ENCODE results near the gene TBC1D22A. TPM values are rescaled to one million over a fixed set of nuclear protein-coding genes. Genes with fewer than 3 reads are reported as not detected.

The TBC1D22A gene
- total RNA-seq, 1 experiment from 2014 or later = 26.0 TPM

- peaks cover 17% of the 10 kb centered on the region for H3K27me3 Mint-ChIP-seq (ENCODE audit: insufficient read depth, unreplicated experiment)
- no peaks in the 10 kb centered on the region for H3K9me3 Mint-ChIP-seq (ENCODE audit: unreplicated experiment)
- CTCF ChIA-PET = no interaction called here
- no peak overlapping the region for H3K27ac Mint-ChIP-seq (ENCODE audit: low read depth, unreplicated experiment)
- no TSS peak for BruUV-seq (replicated peaks)
- DNase-seq (ENCODE audit: unreplicated experiment) = no peak
- H3K4me3 Mint-ChIP-seq (ENCODE audit: unreplicated experiment) = no peak overlapping the region
- TF ChIP-seq CTCF (IDR thresholded peaks at IDR 0.05; ENCODE audit: unreplicated experiment) = no peak
- POLR2A ChIA-PET = no interaction called here
- no peaks in the 10 kb centered on the region for H3K4me1 Mint-ChIP-seq (ENCODE audit: insufficient read depth, unreplicated experiment)
- intact Hi-C loops (cut with micrococcal nuclease) = no loop called here
- H3K36me3 Mint-ChIP-seq (ENCODE audit: insufficient read depth, unreplicated experiment) = peaks cover 5% of the 10 kb centered on the region
Measured at GRCh38 chr22:47206666-47207218, 444.3 kb downstream of the TBC1D22A start.

GRCh38 chr22:47207387-47207786 is 444.9 kb downstream of the TBC1D22A start:
- POLR2A ChIA-PET = no interaction called here
- Mint-ChIP-seq H3K27me3 (ENCODE audit: insufficient read depth, unreplicated experiment) (peaks cover 17% of the 10 kb centered on the region), H3K36me3 (ENCODE audit: insufficient read depth, unreplicated experiment) (peaks cover 5% of the 10 kb centered on the region), H3K4me3 (ENCODE audit: unreplicated experiment) (no peak overlapping the region), H3K9me3 (ENCODE audit: unreplicated experiment) (no peaks in the 10 kb centered on the region), H3K27ac (ENCODE audit: low read depth, unreplicated experiment) (no peak overlapping the region), H3K4me1 (ENCODE audit: insufficient read depth, unreplicated experiment) (no peaks in the 10 kb centered on the region)
- intact Hi-C loops (cut with micrococcal nuclease) = no loop called here
- BruUV-seq (replicated peaks) = no TSS peak
- TF ChIP-seq CTCF (IDR thresholded peaks at IDR 0.05; ENCODE audit: unreplicated experiment) = no peak
- CTCF ChIA-PET = no interaction called here
- no peak for DNase-seq (ENCODE audit: unreplicated experiment)

- H3K27me3 Mint-ChIP-seq (ENCODE audit: insufficient read depth, unreplicated experiment) = peaks cover 17% of the 10 kb centered on the region
- POLR2A ChIA-PET = no interaction called here
- DNase-seq (ENCODE audit: unreplicated experiment) = no peak
- TF ChIP-seq CTCF (IDR thresholded peaks at IDR 0.05; ENCODE audit: unreplicated experiment) = no peak
- H3K27ac Mint-ChIP-seq (ENCODE audit: low read depth, unreplicated experiment) = no peak overlapping the region
- CTCF ChIA-PET = no interaction called here
- peaks cover 4% of the 10 kb centered on the region for H3K9me3 Mint-ChIP-seq (ENCODE audit: unreplicated experiment)
- no peak overlapping the region for H3K4me3 Mint-ChIP-seq (ENCODE audit: unreplicated experiment)
- intact Hi-C loops (cut with micrococcal nuclease) = no loop called here
- no peaks in the 10 kb centered on the region for H3K4me1 Mint-ChIP-seq (ENCODE audit: insufficient read depth, unreplicated experiment)
- no TSS peak for BruUV-seq (replicated peaks)
- peaks cover 5% of the 10 kb centered on the region for H3K36me3 Mint-ChIP-seq (ENCODE audit: insufficient read depth, unreplicated experiment)
Measured at GRCh38 chr22:47207846-47208554, 445.6 kb downstream of the TBC1D22A start.

- no TSS peak for BruUV-seq (replicated peaks)
- Mint-ChIP-seq H3K27me3 (ENCODE audit: insufficient read depth, unreplicated experiment) (peaks cover 15% of the 10 kb centered on the region), H3K4me1 (ENCODE audit: insufficient read depth, unreplicated experiment) (no peaks in the 10 kb centered on the region), H3K9me3 (ENCODE audit: unreplicated experiment) (peaks cover 8% of the 10 kb centered on the region), H3K27ac (ENCODE audit: low read depth, unreplicated experiment) (no peak overlapping the region), H3K36me3 (ENCODE audit: insufficient read depth, unreplicated experiment) (peaks cover 5% of the 10 kb centered on the region), H3K4me3 (ENCODE audit: unreplicated experiment) (no peak overlapping the region)
- TF ChIP-seq CTCF (IDR thresholded peaks at IDR 0.05; ENCODE audit: unreplicated experiment) = no peak
- ChIA-PET POLR2A (no interaction called here), CTCF (no interaction called here)
- no peak for DNase-seq (ENCODE audit: unreplicated experiment)
- intact Hi-C loops (cut with micrococcal nuclease) = no loop called here
Measured at GRCh38 chr22:47208630-47209029, 446.2 kb downstream of the TBC1D22A start.
